H1 (cell line): ENCODE data around the gene BCL11A. TPM values are rescaled to one million over a fixed set of nuclear protein-coding genes. Genes with fewer than 3 reads are reported as not detected.

ENCODE experiments used
- ASH2L ChIP-seq: fragments of 200-600, 300-600 bp; sonication (generic); IDR thresholded peaks from one replicate; pipeline ENCODE4 v1.7.1; 2017; ENCODE audit warnings: low read length
- polyA plus RNA-seq, 7 experiments: library from polyadenylated mRNA; depleted of rRNA in 3 of 7; stranded (reverse) in 5 of 7; unstranded in 2 of 7; fragments of >200 nt in 5 of 7; fragments of 200-250 nt in 2 of 7; gene quantifications; 1 replicate in 5 of 7; 2 replicates in 1 of 7; 4 replicates in 1 of 7; pipeline versions ENCODE4 v1.2.1 to v1.2.3, GENCODE V29; 2011 to 2013; ENCODE audit warnings: missing spikeins in 2 of 7, mixed read lengths in 2 of 7
- total RNA-seq: library from RNA; stranded (reverse); fragmentation: NEBNext Ultra II Directional; extraction: Animal tissue kit (Norgen Biotek cat#: 25700); gene quantifications from 2 replicates; pipeline ENCODE4 v1.2.1, GENCODE V29; 2021
- TF ChIP-seq, protein P1 (sequence below): IDR thresholded peaks from 2 replicates; pipeline ENCODE4 v1.6.1; 2012; ENCODE audit warnings: inconsistent platforms

Gene BCL11A
- total and polyA plus RNA-seq, 2 of the 8 experiments (the other 6 are each of a cell fraction or from before 2014, with no cell fraction given), result 11.9 to 59.3 TPM

DNA sequence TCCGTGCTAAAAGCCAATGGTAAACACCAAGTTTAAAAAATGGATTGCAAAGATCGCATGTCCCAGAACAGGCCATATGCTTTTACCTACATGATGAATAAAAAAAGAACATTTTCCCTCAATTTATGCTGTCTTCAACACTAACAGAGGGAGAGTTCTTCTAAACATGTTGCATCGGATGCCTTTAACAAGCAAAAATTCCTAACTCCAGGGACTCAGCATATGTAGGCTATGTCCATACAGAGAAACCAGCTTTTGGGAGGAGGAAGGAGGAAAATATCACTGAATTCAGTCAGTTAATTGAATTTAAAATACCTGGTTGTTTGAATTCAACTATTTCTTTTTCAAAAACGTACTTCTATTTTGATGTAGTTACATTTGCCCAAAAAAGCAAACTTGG lies 28.6 kb downstream of the BCL11A start (continued):
- TF ChIP-seq, protein P1, sequence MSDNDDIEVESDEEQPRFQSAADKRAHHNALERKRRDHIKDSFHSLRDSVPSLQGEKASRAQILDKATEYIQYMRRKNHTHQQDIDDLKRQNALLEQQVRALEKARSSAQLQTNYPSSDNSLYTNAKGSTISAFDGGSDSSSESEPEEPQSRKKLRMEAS, result no peak
- no peak for TF ChIP-seq ASH2L
